Stomach (tissue), 9 donors: ENCODE measurements around the gene NXN. TPM values are rescaled to one million over a fixed set of nuclear protein-coding genes. Genes with fewer than 3 reads are reported as not detected.
A peak's percentile ranks its signal among the peaks of the same experiment; 100 is the strongest.

Experiments used
- DNase-seq, 2 donors: peaks; one replicate each; pipeline versions ENCODE4 v3.0.0 to v3.0.0-alpha.2; 2013 to 2019
- H3K27ac ChIP-seq, 5 donors: fragments of 200-600 bp in 4 of 5; sonication (generic) in 4 of 5; one replicate each; pipeline ENCODE4 v1.5.1; 2013 to 2019; ENCODE audit warnings: mild to moderate bottlenecking in 1 of 5, moderate library complexity in 1 of 5
- H3K27me3 ChIP-seq, 3 donors: fragments of 200-600 bp; sonication (generic); one replicate each; pipeline ENCODE4 v1.5.1; 2017 to 2019; ENCODE audit warnings: mixed run types in 1 of 3
- H3K36me3 ChIP-seq, 4 donors: fragments of 200-600 bp; sonication (generic); 1 replicate in 3 of 4; 2 replicates in 1 of 4; pipeline ENCODE4 v1.5.1; 2016 to 2019
- H3K4me1 ChIP-seq, 4 donors: fragments of 200-600 bp; sonication (generic); one replicate each; pipeline ENCODE4 v1.5.1; 2016 to 2019
- H3K4me3 ChIP-seq, 4 donors: fragments of 200-600 bp; sonication (generic) in 3 of 4; one replicate each; pipeline ENCODE4 v1.5.1; 2016 to 2019; ENCODE audit warnings: mild to moderate bottlenecking in 1 of 4
- H3K9me3 ChIP-seq, 4 donors: fragments of 200-600 bp; sonication (generic); one replicate each; pipeline ENCODE4 v1.5.1; 2016 to 2019
- CTCF ChIP-seq, 7 experiments: fragments of 450-650 bp in 4 of 7; fragments of 200-600 bp in 3 of 7; sonication (generic) in 3 of 7; IDR thresholded peaks; one replicate each; pipeline ENCODE4 v1.5.1; 2016 to 2019; ENCODE audit warnings: antibody characterized with exemption in 7 of 7, control low read depth in 2 of 7, mild to moderate bottlenecking in 1 of 7
- EP300 ChIP-seq: sonication (generic); formaldehyde crosslinking; IDR thresholded peaks from one replicate; pipeline ENCODE4 v1.6.1; 2017; ENCODE audit warnings: antibody characterized with exemption
- POLR2A ChIP-seq, 4 donors: fragments of 450-650 bp; IDR thresholded peaks; one replicate each; pipeline ENCODE4 v1.6.1; 2016; ENCODE audit warnings: antibody characterized with exemption in 4 of 4, control low read depth in 2 of 4, mild to moderate bottlenecking in 1 of 4, moderate library complexity in 1 of 4
- POLR2AphosphoS5 ChIP-seq, 3 donors: sonication (generic); formaldehyde crosslinking; IDR thresholded peaks; one replicate each; pipeline ENCODE4 v1.6.1; 2016; ENCODE audit warnings: antibody characterized with exemption in 3 of 3
- WGBS, 5 donors: extraction: QIAGEN DNeasy Blood & Tissue Kit in 3 of 5; methylation state at CpG; one replicate each; pipeline versions ENCODE4 v1.1.5 to v1.1.7; 2013 to 2018; 5-methylcytosine and 5-hydroxymethylcytosine counted together
- intact Hi-C: fragments of 100-400 bp; cut with DNase I; formaldehyde crosslinking; loops from one replicate; pipeline ENCODE4 v1.15.1; 2023; ENCODE audit warnings: low total_unique reads
- polyA plus RNA-seq, 3 donors: library from polyadenylated mRNA; stranded (reverse); fragments of 200-250 nt; gene quantifications; one replicate each; pipeline ENCODE4 v1.2.3, GENCODE V29; 2013
- total RNA-seq, 5 donors: library from RNA; depleted of rRNA; stranded (reverse); fragments of >200 nt; gene quantifications; one replicate each; pipeline versions ENCODE4 v1.1.0 to v1.2.3, GENCODE V29; 2014 to 2016
- donor health status: healthy with polysubstance abuse.
- donor health status: Bipolar disorder and iron deficiency.
- donor health status: healthy.

The NXN gene
- total and polyA plus RNA-seq, 8 donors, result 17.9 to 47.8 (median 25.1) TPM

- no peak for DNase-seq
- Histone ChIP-seq H3K27ac (peak overlapping the region in 2 of 5 donors; percentile 1 to 31), H3K4me3 (no peak overlapping the region), H3K9me3 (no peaks in the 10 kb centered on the region), H3K27me3 (no peaks in the 10 kb centered on the region), H3K4me1 (peaks cover 0 to 29% (median 17%) of the 10 kb centered on the region in 4 donors), H3K36me3 (peaks cover 41 to 79% (median 70%) of the 10 kb centered on the region in 4 donors)
- no peak for TF ChIP-seq CTCF (IDR thresholded peaks at IDR 0.05)
- TF ChIP-seq EP300, result no peak
- no peak for TF ChIP-seq POLR2AphosphoS5 (IDR thresholded peaks at IDR 0.05)
- no peak for TF ChIP-seq POLR2A (IDR thresholded peaks at IDR 0.05)
- intact Hi-C loops, result no loop called here
- 89 to 91% (median 89%) methylated on average over 39 to 57 of the region's 57 CpGs for WGBS, 5 donors
These were observed 32.5 kb upstream of the NXN start for GRCh38 chr17:1011760-1012735.

- intact Hi-C loops, result no loop called here
- no peak for TF ChIP-seq POLR2A (IDR thresholded peaks at IDR 0.05)
- TF ChIP-seq EP300, result no peak
These were observed 31.6 kb upstream of the NXN start for GRCh38 chr17:1011138-1011537.

GRCh38 chr17:1010586-1010985 is 31.0 kb upstream of the NXN start:
- Histone ChIP-seq H3K27ac (peak overlapping the region in 1 of 5 donors; percentile 79), H3K9me3 (no peaks in the 10 kb centered on the region), H3K27me3 (no peaks in the 10 kb centered on the region), H3K4me1 (peaks cover 10 to 41% (median 29%) of the 10 kb centered on the region in 4 donors), H3K4me3 (no peak overlapping the region), H3K36me3 (peaks cover 41 to 84% (median 75%) of the 10 kb centered on the region in 4 donors)
- intact Hi-C loops, result no loop called here
- 82 to 88% (median 86%) methylated on average over 6 to 14 of the region's 14 CpGs for WGBS, 5 donors
- no peak for DNase-seq
- TF ChIP-seq EP300, result no peak
- no peak for TF ChIP-seq POLR2A (IDR thresholded peaks at IDR 0.05)
- no peak for TF ChIP-seq CTCF (IDR thresholded peaks at IDR 0.05)
- TF ChIP-seq POLR2AphosphoS5 (IDR thresholded peaks at IDR 0.05), result no peak

More at GRCh38 chr17:1011138-1011537, 31.6 kb upstream of the NXN start:
- 72 to 92% (median 84%) methylated on average over 10 of the region's 10 CpGs for WGBS, 5 donors
- Histone ChIP-seq H3K9me3 (no peaks in the 10 kb centered on the region), H3K4me3 (no peak overlapping the region), H3K27ac (no peak overlapping the region), H3K36me3 (peaks cover 41 to 79% (median 72%) of the 10 kb centered on the region in 4 donors), H3K27me3 (no peaks in the 10 kb centered on the region), H3K4me1 (peaks cover 4 to 35% (median 24%) of the 10 kb centered on the region in 4 donors)
- no peak for DNase-seq

- Histone ChIP-seq H3K4me3 (no peak overlapping the region), H3K36me3 (peaks cover 41 to 86% (median 79%) of the 10 kb centered on the region in 4 donors), H3K9me3 (no peaks in the 10 kb centered on the region), H3K4me1 (peaks cover 15 to 46% (median 34%) of the 10 kb centered on the region in 4 donors), H3K27me3 (no peaks in the 10 kb centered on the region), H3K27ac (peak overlapping the region in 3 of 5 donors; percentile 35 to 79 (median 46))
- WGBS, 5 donors, result 86 to 88% (median 87%) methylated on average over 6 to 10 of the region's 10 CpGs; no CpG with 5 or more reads in 1 of the 5 donors
- no peak for DNase-seq
- intact Hi-C loops, result no loop called here
- no peak for TF ChIP-seq POLR2AphosphoS5 (IDR thresholded peaks at IDR 0.05)
- no peak for TF ChIP-seq CTCF (IDR thresholded peaks at IDR 0.05)
- no peak for TF ChIP-seq EP300
- TF ChIP-seq POLR2A (IDR thresholded peaks at IDR 0.05), result no peak
These were observed 30.5 kb upstream of the NXN start for GRCh38 chr17:1010086-1010450.
